ENCODE results near the gene SIAH1.

- TF ChIP-seq, protein P1, sequence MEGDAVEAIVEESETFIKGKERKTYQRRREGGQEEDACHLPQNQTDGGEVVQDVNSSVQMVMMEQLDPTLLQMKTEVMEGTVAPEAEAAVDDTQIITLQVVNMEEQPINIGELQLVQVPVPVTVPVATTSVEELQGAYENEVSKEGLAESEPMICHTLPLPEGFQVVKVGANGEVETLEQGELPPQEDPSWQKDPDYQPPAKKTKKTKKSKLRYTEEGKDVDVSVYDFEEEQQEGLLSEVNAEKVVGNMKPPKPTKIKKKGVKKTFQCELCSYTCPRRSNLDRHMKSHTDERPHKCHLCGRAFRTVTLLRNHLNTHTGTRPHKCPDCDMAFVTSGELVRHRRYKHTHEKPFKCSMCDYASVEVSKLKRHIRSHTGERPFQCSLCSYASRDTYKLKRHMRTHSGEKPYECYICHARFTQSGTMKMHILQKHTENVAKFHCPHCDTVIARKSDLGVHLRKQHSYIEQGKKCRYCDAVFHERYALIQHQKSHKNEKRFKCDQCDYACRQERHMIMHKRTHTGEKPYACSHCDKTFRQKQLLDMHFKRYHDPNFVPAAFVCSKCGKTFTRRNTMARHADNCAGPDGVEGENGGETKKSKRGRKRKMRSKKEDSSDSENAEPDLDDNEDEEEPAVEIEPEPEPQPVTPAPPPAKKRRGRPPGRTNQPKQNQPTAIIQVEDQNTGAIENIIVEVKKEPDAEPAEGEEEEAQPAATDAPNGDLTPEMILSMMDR (IDR thresholded peaks at IDR 0.05) = no peak
- TF ChIP-seq POLR2A (IDR thresholded peaks at IDR 0.05) = no peak
These were observed 63.7 kb downstream of the SIAH1 start for GRCh38 chr16:48321317-48322036.

Data from adrenal gland (tissue), 5 donors.